GM19452 (cell line): Measurements from ENCODE around the gene CNIH4.
"Not testable (repeated sequence)": the region's sequence is repeated elsewhere in the genome, so short reads cannot be mapped to it uniquely, and the experiment has no call there.

ENCODE experiments used
- ATAC-seq: cut with Tn5 transposase; IDR thresholded peaks from one replicate; pipeline ENCODE4 v1.9.1; 2021; ENCODE audit not compliant: unreplicated experiment

CNIH4 gene

GRCh38 chr1:224348137-224348536 is 8.5 kb upstream of the CNIH4 start:
- no peak for ATAC-seq

- ATAC-seq = not testable (repeated sequence)
Measured at GRCh38 chr1:224349716-224350115, 7.0 kb upstream of the CNIH4 start.

GRCh38 chr1:224352436-224353085 is 4.1 kb upstream of the CNIH4 start:
- ATAC-seq = not testable (repeated sequence)

GRCh38 chr1:224353975-224354925 is 2.4 kb upstream of the CNIH4 start:
- ATAC-seq = no peak

- no peak for ATAC-seq
Measured at GRCh38 chr1:224357626-224358124, 996 bp downstream of the CNIH4 start.

GRCh38 chr1:224358237-224358636 is 1.6 kb downstream of the CNIH4 start:
- no peak for ATAC-seq

- ATAC-seq = no peak
Measured at GRCh38 chr1:224359207-224359606, 2.5 kb downstream of the CNIH4 start.

- ATAC-seq = peak; percentile 65
Measured at GRCh38 chr1:224368409-224368808, 11.7 kb downstream of the CNIH4 start.

GRCh38 chr1:224373008-224373590 is 16.4 kb downstream of the CNIH4 start:
- ATAC-seq = no peak

- no peak for ATAC-seq
Measured at GRCh38 chr1:224375059-224375458, 18.4 kb downstream of the CNIH4 start.

- peak; percentile 65 for ATAC-seq
Measured at GRCh38 chr1:224377676-224378006, 21.0 kb downstream of the CNIH4 start.

- no peak for ATAC-seq
Measured at GRCh38 chr1:224378855-224379631, 22.4 kb downstream of the CNIH4 start.

- ATAC-seq = peak; percentile 67
Measured at GRCh38 chr1:224380003-224380402, 23.3 kb downstream of the CNIH4 start.

- no peak for ATAC-seq
Measured at GRCh38 chr1:224381880-224382548, 25.3 kb downstream of the CNIH4 start.

GRCh38 chr1:224383218-224383617 is 26.5 kb downstream of the CNIH4 start:
- no peak for ATAC-seq

- no peak for ATAC-seq
Measured at GRCh38 chr1:224387302-224387912, 30.7 kb downstream of the CNIH4 start.

- no peak for ATAC-seq
Measured at GRCh38 chr1:224387943-224388342, 31.3 kb downstream of the CNIH4 start.

GRCh38 chr1:224390517-224390916 is 33.8 kb downstream of the CNIH4 start:
- no peak for ATAC-seq

GRCh38 chr1:224392411-224393249 is 36.0 kb downstream of the CNIH4 start:
- ATAC-seq = no peak
